NB4 (cell line): ENCODE measurements around the gene NDUFS6.

ENCODE experiments used
- DNase-seq: peaks from one replicate; pipeline ENCODE4 v3.0.0; 2010; ENCODE audit warnings: low read depth
- H3K4me3 ChIP-seq: one replicate; pipeline ENCODE4 v1.5.1; 2011; ENCODE audit warnings: mild to moderate bottlenecking, low read depth, low read length, moderate library complexity
- CTCF ChIP-seq: IDR thresholded peaks from one replicate; pipeline ENCODE4 v1.5.1; 2012; ENCODE audit warnings: low read depth, low read length
- MYC ChIP-seq: IDR thresholded peaks from 2 replicates; pipeline ENCODE4 v1.6.1; 2011; ENCODE audit warnings: low read depth, low read length
- POLR2A ChIP-seq: IDR thresholded peaks from 2 replicates; pipeline ENCODE4 v1.6.1; 2011; ENCODE audit warnings: mild to moderate bottlenecking; ENCODE audit not compliant: insufficient read length; ENCODE audit errors: extremely low read depth
- TF ChIP-seq, protein P1 (sequence below): IDR thresholded peaks from 2 replicates; pipeline ENCODE4 v1.6.1; 2011; ENCODE audit warnings: low read depth, low read length

The NDUFS6 gene

DNA sequence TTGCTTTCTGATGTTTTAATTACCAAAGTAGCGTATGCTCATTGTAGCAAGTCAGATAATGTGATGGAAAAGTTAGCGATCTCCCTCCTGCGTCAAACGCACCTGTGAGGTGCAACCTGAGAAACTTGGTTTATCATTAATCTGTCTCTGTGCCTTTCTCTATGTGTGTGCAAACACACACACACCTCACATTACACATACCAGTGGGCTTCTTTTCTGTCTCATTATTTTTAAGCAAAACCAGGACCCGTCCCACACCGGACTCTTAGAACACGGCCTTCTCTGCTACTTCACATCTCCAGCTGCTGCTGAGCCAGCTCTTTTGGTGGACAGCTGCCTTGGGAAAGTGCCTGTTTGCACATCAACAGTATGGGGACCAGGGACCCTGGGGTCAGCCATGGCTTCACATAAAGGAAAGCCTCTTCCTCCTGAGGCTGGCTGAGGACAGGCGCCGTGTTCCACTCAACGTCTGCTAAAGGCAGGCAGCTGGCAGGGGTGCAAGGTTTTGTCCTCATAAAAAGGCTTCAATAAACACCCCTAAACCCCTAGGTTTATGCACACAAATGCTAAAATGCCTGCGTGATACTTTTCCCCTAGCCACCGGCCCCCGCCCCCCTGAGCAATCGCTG, 45.8 kb upstream of the NDUFS6 start:
- no peak for DNase-seq
- TF ChIP-seq POLR2A (no peak), MYC (no peak), CTCF (no peak)
- TF ChIP-seq, protein P1, sequence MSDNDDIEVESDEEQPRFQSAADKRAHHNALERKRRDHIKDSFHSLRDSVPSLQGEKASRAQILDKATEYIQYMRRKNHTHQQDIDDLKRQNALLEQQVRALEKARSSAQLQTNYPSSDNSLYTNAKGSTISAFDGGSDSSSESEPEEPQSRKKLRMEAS = no peak
- H3K4me3 ChIP-seq = no peak overlapping the region

- H3K4me3 ChIP-seq = no peak overlapping the region
- TF ChIP-seq CTCF = no peak
- no peak for TF ChIP-seq POLR2A
- TF ChIP-seq, protein P1 = no peak
- no peak for TF ChIP-seq MYC
- DNase-seq = no peak
Observed at GRCh38 chr5:1756481-1756880, 44.7 kb upstream of the NDUFS6 start.

DNA sequence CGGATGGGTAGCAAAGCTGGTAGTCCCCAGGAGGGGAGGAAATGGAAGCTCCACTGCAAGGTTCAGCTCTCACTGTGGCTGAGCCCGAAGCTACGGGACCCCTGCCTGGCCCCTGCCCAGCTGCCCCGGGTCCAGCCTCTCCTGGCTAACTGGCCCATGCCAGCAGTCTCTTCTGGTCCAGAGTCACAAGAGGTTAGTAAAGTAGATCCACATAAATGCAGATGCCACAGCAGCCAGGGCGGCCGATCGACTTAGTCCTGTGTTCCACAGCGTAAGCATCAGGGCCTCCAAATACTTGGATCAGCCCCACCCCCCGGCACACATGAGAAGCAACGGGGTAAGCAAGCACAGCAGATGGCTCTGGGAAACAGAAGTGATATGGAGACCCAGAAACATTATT, 43.7 kb upstream of the NDUFS6 start:
- TF ChIP-seq MYC (no peak), CTCF (no peak), POLR2A (no peak)
- TF ChIP-seq, protein P1 = no peak
- DNase-seq = no peak
- no peak overlapping the region for H3K4me3 ChIP-seq

DNA sequence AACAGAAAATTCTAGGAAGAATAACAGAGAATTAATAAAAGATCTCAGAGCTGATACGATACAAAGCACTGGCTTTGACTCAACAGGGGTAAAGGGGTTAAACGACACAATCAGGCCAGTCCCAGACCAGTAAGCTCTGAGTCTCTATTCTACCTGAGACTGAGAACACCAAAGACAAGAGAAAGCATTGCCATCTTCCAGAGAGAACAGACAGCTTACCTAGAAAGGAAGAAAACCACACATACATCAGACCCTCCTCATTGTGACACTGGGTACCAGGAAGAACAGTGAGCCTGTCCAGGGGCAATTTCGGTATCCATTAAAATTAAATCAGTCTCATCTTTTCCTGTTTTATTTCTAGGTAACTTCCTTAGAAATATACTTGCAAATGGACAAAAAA, 42.6 kb upstream of the NDUFS6 start:
- DNase-seq = no peak
- no peak overlapping the region for H3K4me3 ChIP-seq
- TF ChIP-seq MYC (no peak), CTCF (no peak)

- H3K4me3 ChIP-seq = no peak overlapping the region
- no peak for DNase-seq
- TF ChIP-seq CTCF = no peak
- TF ChIP-seq, protein P1 = no peak
- no peak for TF ChIP-seq POLR2A
- no peak for TF ChIP-seq MYC
Observed at GRCh38 chr5:1759378-1759970, 41.7 kb upstream of the NDUFS6 start.
